Kasumi-1 (cell line): Measurements from ENCODE around the gene DSCAML1.
"Not testable (repeated sequence)": the region's sequence is repeated elsewhere in the genome, so short reads cannot be mapped to it uniquely, and the experiment has no call there.

ENCODE experiments used
- DNase-seq, 2 experiments: peaks; one replicate each; lab custom pipeline; 2025; lab: John Stamatoyannopoulos, UW

Gene DSCAML1

GRCh38 chr11:117794135-117794534, 2.9 kb downstream of the DSCAML1 start:
- no peak for DNase-seq

- no peak for DNase-seq
Measured at GRCh38 chr11:117793583-117793982, 3.4 kb downstream of the DSCAML1 start.

- no peak for DNase-seq
Measured at GRCh38 chr11:117792992-117793391, 4.0 kb downstream of the DSCAML1 start.

- DNase-seq = no peak
Measured at GRCh38 chr11:117792241-117792640, 4.8 kb downstream of the DSCAML1 start.

GRCh38 chr11:117790279-117790678, 6.7 kb downstream of the DSCAML1 start:
- no peak for DNase-seq

- no peak for DNase-seq
Measured at GRCh38 chr11:117789241-117789640, 7.8 kb downstream of the DSCAML1 start.

GRCh38 chr11:117786135-117786870, 10.7 kb downstream of the DSCAML1 start:
- DNase-seq = no peak

GRCh38 chr11:117782101-117782500, 14.9 kb downstream of the DSCAML1 start:
- no peak for DNase-seq

- DNase-seq = no peak
Measured at GRCh38 chr11:117781627-117782026, 15.4 kb downstream of the DSCAML1 start.

GRCh38 chr11:117780456-117780855, 16.6 kb downstream of the DSCAML1 start:
- no peak for DNase-seq

- no peak for DNase-seq
Measured at GRCh38 chr11:117774553-117774952, 22.5 kb downstream of the DSCAML1 start.

- no peak for DNase-seq
Measured at GRCh38 chr11:117772360-117772759, 24.7 kb downstream of the DSCAML1 start.

- DNase-seq = no peak
Measured at GRCh38 chr11:117771841-117772240, 25.2 kb downstream of the DSCAML1 start.

GRCh38 chr11:117771197-117771596, 25.8 kb downstream of the DSCAML1 start:
- no peak for DNase-seq

- DNase-seq = no peak
Measured at GRCh38 chr11:117770061-117770460, 27.0 kb downstream of the DSCAML1 start.

- no peak for DNase-seq
Measured at GRCh38 chr11:117769533-117769932, 27.5 kb downstream of the DSCAML1 start.

- DNase-seq = no peak
Measured at GRCh38 chr11:117768506-117768905, 28.5 kb downstream of the DSCAML1 start.

GRCh38 chr11:117767071-117767470, 29.9 kb downstream of the DSCAML1 start:
- no peak for DNase-seq

- DNase-seq = no peak
Measured at GRCh38 chr11:117766576-117766975, 30.4 kb downstream of the DSCAML1 start.

GRCh38 chr11:117766026-117766425, 31.0 kb downstream of the DSCAML1 start:
- DNase-seq = no peak

GRCh38 chr11:117765068-117765467, 31.9 kb downstream of the DSCAML1 start:
- no peak for DNase-seq

- not testable (repeated sequence) for DNase-seq
Measured at GRCh38 chr11:117763465-117763864, 33.6 kb downstream of the DSCAML1 start.

GRCh38 chr11:117761993-117762392, 35.0 kb downstream of the DSCAML1 start:
- no peak for DNase-seq

- DNase-seq = no peak
Measured at GRCh38 chr11:117759305-117759704, 37.7 kb downstream of the DSCAML1 start.
